HCT116 (cell line): ENCODE measurements around the gene CENPL. TPM values are rescaled to one million over a fixed set of nuclear protein-coding genes. Genes with fewer than 3 reads are reported as not detected.
"Not testable (repeated sequence)": the region's sequence is repeated elsewhere in the genome, so short reads cannot be mapped to it uniquely, and the experiment has no call there.

Source experiments
- ATAC-seq: fragments of 200-7000 bp; cut with Tn5 transposase; 2 replicates; pipeline ENCODE4 v1.9.1; 2020; ENCODE audit warnings: mild to moderate bottlenecking, moderate library complexity
- BruUV-seq: library from RNA; stranded (reverse); fragments of 400-500 nt; replicated peaks from 2 replicates; lab custom pipeline; 2021; lab: Mats Ljungman, UMichigan
- CTCF ChIA-PET: fragments of 300-600 bp; sonication (Branson Sonifier 250); formaldehyde crosslinking; loops from one replicate; lab custom pipeline; 2021; ENCODE audit warnings: antibody characterized with exemption; lab: Charles Lee
- POLR2A ChIA-PET: fragments of 300-600, 350-600 bp; sonication (Branson Sonifier 250); formaldehyde crosslinking; loops from one replicate; lab custom pipeline; 2021; ENCODE audit warnings: antibody characterized with exemption; lab: Charles Lee
- RAD21 ChIA-PET, 2 experiments: fragments of 300-600 bp; sonication (Branson Sonifier 250); formaldehyde crosslinking; loops; one replicate each; lab custom pipeline; 2023; ENCODE audit warnings: low total read pairs in 2 of 2; ENCODE audit not compliant: uncharacterized antibody in 2 of 2, unreplicated experiment in 2 of 2, low non-redundant PET in 1 of 2; lab: Charles Lee
- DNase-seq: peaks from one replicate; pipeline ENCODE4 v3.0.0-alpha.2; 2010; ENCODE audit warnings: low read depth, low spot score
- H2AFZ ChIP-seq: fragments of 200-600 bp; shearing (Covaris generic), sonication (generic); 2 replicates; pipeline ENCODE4 v1.6.1; 2017; ENCODE audit warnings: low read depth, mixed run types, mixed read lengths, antibody characterized with exemption, low read length; ENCODE audit not compliant: poor library complexity, severe bottlenecking
- H3K27ac ChIP-seq: 2 replicates; pipeline ENCODE4 v1.5.1; 2012; ENCODE audit warnings: low read depth, low read length
- H3K27me3 ChIP-seq: fragments of 200-600 bp; sonication (generic); 2 replicates; pipeline ENCODE4 v1.6.1; 2016; ENCODE audit warnings: mixed run types, low read length, mixed read lengths; ENCODE audit not compliant: insufficient read depth
- H3K36me3 ChIP-seq, 2 experiments: fragments of 200-500 bp in 1 of 2; fragments of 200-600 bp in 1 of 2; sonication (Bioruptor generic) in 1 of 2; sonication (generic) in 1 of 2; 2 replicates each; pipeline versions ENCODE4 v1.5.1 to v1.6.1; 2014 to 2016; ENCODE audit warnings: low read length in 2 of 2, inconsistent platforms in 1 of 2, mixed read lengths in 1 of 2, mixed run types in 1 of 2; ENCODE audit not compliant: insufficient read depth in 2 of 2, control insufficient read depth in 1 of 2
- H3K4me1 ChIP-seq, 2 experiments: fragments of 200-600 bp in 1 of 2; sonication (generic) in 1 of 2; 2 replicates each; pipeline versions ENCODE4 v1.5.1 to v1.6.1; 2012 to 2017; ENCODE audit warnings: low read length in 2 of 2, inconsistent platforms in 1 of 2, mild to moderate bottlenecking in 1 of 2, mixed read lengths in 1 of 2, mixed run types in 1 of 2, moderate library complexity in 1 of 2; ENCODE audit not compliant: insufficient read depth in 2 of 2, control insufficient read depth in 1 of 2
- H3K4me2 ChIP-seq: fragments of 200-600 bp; sonication (generic); 2 replicates; pipeline ENCODE4 v1.6.1; 2017; ENCODE audit warnings: mixed run types, low read length, mixed read lengths
- H3K4me3 ChIP-seq, 2 experiments: fragments of 200-600 bp in 1 of 2; sonication (generic) in 1 of 2; replicated peaks in 1 of 2; 2 replicates each; pipeline ENCODE4 v1.5.1; 2011 to 2016; ENCODE audit warnings: low read length in 2 of 2, control low read depth in 1 of 2, low read depth in 1 of 2, mild to moderate bottlenecking in 1 of 2, mixed read lengths in 1 of 2, mixed run types in 1 of 2
- H3K79me2 ChIP-seq: fragments of 200-600 bp; sonication (generic); 2 replicates; pipeline ENCODE4 v1.6.1; 2017; ENCODE audit warnings: mild to moderate bottlenecking, mixed run types, low read length, moderate library complexity, mixed read lengths; ENCODE audit not compliant: insufficient read depth
- H3K9ac ChIP-seq: fragments of 200-600 bp; sonication (generic); 2 replicates; pipeline ENCODE4 v1.6.1; 2016; ENCODE audit warnings: low read length, mixed read lengths
- H3K9me2 ChIP-seq: fragments of 200-600 bp; sonication (generic), shearing (Covaris generic); 2 replicates; pipeline ENCODE4 v1.6.1; 2017; ENCODE audit warnings: mixed run types, mild to moderate bottlenecking, moderate library complexity; ENCODE audit not compliant: insufficient read depth
- H3K9me3 ChIP-seq, 2 experiments: fragments of 200-500 bp in 1 of 2; fragments of 200-600 bp in 1 of 2; sonication (Bioruptor generic) in 1 of 2; sonication (generic) in 1 of 2; 2 replicates each; pipeline ENCODE4 v1.6.1; 2014 to 2017; ENCODE audit warnings: low read length in 2 of 2, mixed read lengths in 2 of 2, inconsistent platforms in 1 of 2, low read depth in 1 of 2, mild to moderate bottlenecking in 1 of 2, mixed run types in 1 of 2, moderate library complexity in 1 of 2; ENCODE audit not compliant: control insufficient read depth in 1 of 2, insufficient read depth in 1 of 2
- H4K20me1 ChIP-seq: fragments of 200-600 bp; sonication (generic), shearing (Covaris generic); 2 replicates; pipeline ENCODE4 v1.6.1; 2017; ENCODE audit warnings: mixed run types, mild to moderate bottlenecking, moderate library complexity; ENCODE audit not compliant: insufficient read depth
- CBX3 ChIP-seq: IDR thresholded peaks from 2 replicates; pipeline ENCODE4 v1.6.1; 2012; ENCODE audit warnings: low read depth
- CEBPB ChIP-seq: IDR thresholded peaks from 2 replicates; pipeline ENCODE4 v1.6.1; 2012; ENCODE audit warnings: low read depth
- EGR1 ChIP-seq: IDR thresholded peaks from 2 replicates; pipeline ENCODE4 v1.6.1; 2012; ENCODE audit warnings: low read depth
- EZH2 ChIP-seq: fragments of 200-600 bp; sonication (generic); IDR thresholded peaks from 2 replicates; pipeline ENCODE4 v1.6.1; 2017; ENCODE audit warnings: antibody characterized with exemption, mixed run types
- EZH2phosphoT487 ChIP-seq: fragments of 200-600 bp; IDR thresholded peaks from 2 replicates; pipeline ENCODE4 v1.6.1; 2018; ENCODE audit warnings: antibody characterized with exemption, borderline replicate concordance
- FOSL1 ChIP-seq: IDR thresholded peaks from 2 replicates; pipeline ENCODE4 v1.6.1; 2012; ENCODE audit warnings: low read depth
- RAD21 ChIP-seq: IDR thresholded peaks from 2 replicates; pipeline ENCODE4 v1.6.1; 2012; ENCODE audit warnings: low read depth, mild to moderate bottlenecking
- YY1 ChIP-seq: IDR thresholded peaks from 2 replicates; pipeline ENCODE4 v1.6.1; 2011; ENCODE audit warnings: low read length, low read depth, moderate library complexity, mild to moderate bottlenecking; ENCODE audit not compliant: insufficient replicate concordance; ENCODE audit errors: extremely low read depth
- ZNF274 ChIP-seq: fragments of 200-500 bp; sonication (Bioruptor generic); IDR thresholded peaks from 2 replicates; pipeline ENCODE4 v1.6.1; 2014; ENCODE audit warnings: mild to moderate bottlenecking, low read depth, low read length, inconsistent platforms
- intact Hi-C: fragments of 100-400 bp; cut with micrococcal nuclease; formaldehyde crosslinking; loops from 2 replicates; pipeline ENCODE4 v1.10.0; 2022
- total RNA-seq: library from RNA; stranded (reverse); gene quantifications from one replicate; pipeline ENCODE4 v1.2.1, GENCODE V29; 2021; ENCODE audit not compliant: unreplicated experiment
- TF ChIP-seq, protein P1 (sequence below), 3 experiments: fragments of 200-600 bp in 1 of 3; sonication (generic) in 1 of 3; IDR thresholded peaks in 2 of 3; conservative IDR thresholded peaks in 1 of 3; 2 replicates each; pipeline ENCODE4 v1.5.1; 2012 to 2017; ENCODE audit warnings: low read depth in 2 of 3, low read length in 2 of 3, antibody characterized with exemption in 1 of 3, borderline replicate concordance in 1 of 3, control low read depth in 1 of 3, mild to moderate bottlenecking in 1 of 3, mixed read lengths in 1 of 3, mixed run types in 1 of 3, moderate library complexity in 1 of 3; ENCODE audit not compliant: insufficient read depth in 1 of 3
- TF ChIP-seq, protein P2 (sequence below): IDR thresholded peaks from 2 replicates; pipeline ENCODE4 v1.6.1; 2012; ENCODE audit warnings: low read depth
- TF ChIP-seq, protein P3 (sequence below): IDR thresholded peaks from 2 replicates; pipeline ENCODE4 v1.6.1; 2011; ENCODE audit warnings: mild to moderate bottlenecking, low read length, moderate library complexity; ENCODE audit not compliant: insufficient replicate concordance; ENCODE audit errors: extremely low read depth

CENPL gene
- total RNA-seq, 1 experiment from 2014 or later = 20.3 TPM

DNA sequence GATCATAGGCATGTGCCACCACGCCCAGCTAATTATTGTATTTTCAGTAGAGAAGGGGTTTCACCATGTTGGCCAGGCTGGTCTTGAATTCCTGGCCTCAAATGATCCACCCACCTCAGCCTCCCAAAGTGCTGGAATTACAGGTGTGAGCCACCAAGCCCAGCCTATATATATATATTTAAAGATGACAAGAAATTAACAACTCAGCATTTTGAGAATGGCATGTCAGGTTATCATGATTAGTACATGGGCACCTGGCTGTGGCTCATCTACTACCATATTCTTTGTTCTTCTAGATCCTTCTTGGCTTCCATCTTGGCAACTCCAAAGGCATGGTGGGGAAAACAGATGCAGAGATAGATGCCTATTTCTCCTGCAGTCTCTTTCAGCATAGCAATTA, 24.7 kb downstream of the CENPL start:
- H3K9ac ChIP-seq, H3K27ac ChIP-seq, H3K4me2 ChIP-seq, H2AFZ ChIP-seq, H4K20me1 ChIP-seq, H3K27me3 ChIP-seq, H3K4me3 ChIP-seq, H3K9me3 ChIP-seq, POLR2A ChIA-PET, CTCF ChIA-PET, ATAC-seq, DNase-seq, intact Hi-C loops, H3K4me1 ChIP-seq, BruUV-seq, RAD21 ChIA-PET, H3K79me2 ChIP-seq, H3K36me3 ChIP-seq, H3K9me2 ChIP-seq: not testable (repeated sequence)

DNA sequence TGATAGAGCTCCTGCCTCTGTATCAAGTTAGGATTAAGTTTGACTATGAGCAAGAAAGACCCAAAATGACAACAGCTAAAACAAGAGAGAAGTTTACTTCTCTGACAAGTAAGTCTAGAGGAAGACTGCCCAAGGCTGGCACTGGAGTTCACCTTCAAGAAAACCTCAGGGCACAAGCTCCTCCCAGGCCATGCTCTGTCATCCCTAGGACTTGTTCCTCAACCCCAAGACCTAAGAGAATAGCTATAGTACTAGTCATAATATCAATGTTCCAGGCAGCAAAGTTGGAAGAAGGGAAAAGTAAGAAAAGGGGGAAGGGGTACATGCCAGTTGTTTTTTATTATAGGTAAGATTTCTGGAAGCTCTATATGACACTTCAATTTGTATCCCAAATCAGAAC, 26.6 kb downstream of the CENPL start:
- Histone ChIP-seq H3K9me3 (no peaks in the 10 kb centered on the region), H3K4me1 (no peaks in the 10 kb centered on the region), H2AFZ (no peak overlapping the region), H3K27me3 (no peaks in the 10 kb centered on the region), H3K9me2 (no peaks in the 10 kb centered on the region), H3K27ac (no peak overlapping the region), H3K4me3 (no peak overlapping the region), H3K79me2 (0 out of 2 replicates have a peak, but pooled peaks cover 4% of the 10 kb centered on the region), H3K9ac (no peak overlapping the region), H3K36me3 (peaks cover 0 to 5% of the 10 kb centered on the region in 2 experiments; a peak in 2 of 4 replicates), H3K4me2 (no peak overlapping the region), H4K20me1 (no peaks in the 10 kb centered on the region)
- POLR2A ChIA-PET = no interaction called here
- DNase-seq (no peak), ATAC-seq (no peak)
- RAD21 ChIA-PET = no interaction called here
- no TSS peak for BruUV-seq
- CTCF ChIA-PET = interaction anchor here (0.7 kb wide), 1 partner anchor 21 kb away, joined by 3 read pairs; no protein-coding TSS in a partner anchor
- intact Hi-C loops = no loop called here
- no peak for TF ChIP-seq EZH2phosphoT487
- TF ChIP-seq CBX3 = no peak
- TF ChIP-seq RAD21 = no peak
- no peak for TF ChIP-seq ZNF274
- TF ChIP-seq, protein P1, sequence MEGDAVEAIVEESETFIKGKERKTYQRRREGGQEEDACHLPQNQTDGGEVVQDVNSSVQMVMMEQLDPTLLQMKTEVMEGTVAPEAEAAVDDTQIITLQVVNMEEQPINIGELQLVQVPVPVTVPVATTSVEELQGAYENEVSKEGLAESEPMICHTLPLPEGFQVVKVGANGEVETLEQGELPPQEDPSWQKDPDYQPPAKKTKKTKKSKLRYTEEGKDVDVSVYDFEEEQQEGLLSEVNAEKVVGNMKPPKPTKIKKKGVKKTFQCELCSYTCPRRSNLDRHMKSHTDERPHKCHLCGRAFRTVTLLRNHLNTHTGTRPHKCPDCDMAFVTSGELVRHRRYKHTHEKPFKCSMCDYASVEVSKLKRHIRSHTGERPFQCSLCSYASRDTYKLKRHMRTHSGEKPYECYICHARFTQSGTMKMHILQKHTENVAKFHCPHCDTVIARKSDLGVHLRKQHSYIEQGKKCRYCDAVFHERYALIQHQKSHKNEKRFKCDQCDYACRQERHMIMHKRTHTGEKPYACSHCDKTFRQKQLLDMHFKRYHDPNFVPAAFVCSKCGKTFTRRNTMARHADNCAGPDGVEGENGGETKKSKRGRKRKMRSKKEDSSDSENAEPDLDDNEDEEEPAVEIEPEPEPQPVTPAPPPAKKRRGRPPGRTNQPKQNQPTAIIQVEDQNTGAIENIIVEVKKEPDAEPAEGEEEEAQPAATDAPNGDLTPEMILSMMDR (IDR thresholded peaks at IDR 0.05 in 2 of 3, conservative IDR thresholded peaks at IDR 0.05 in 1 of 3; ENCODE audit: borderline replicate concordance in 1 of 3, insufficient read depth in 1 of 3, low read depth in 2 of 3, low read length in 2 of 3) = no peak
- no peak for TF ChIP-seq CEBPB
- TF ChIP-seq, protein P2, sequence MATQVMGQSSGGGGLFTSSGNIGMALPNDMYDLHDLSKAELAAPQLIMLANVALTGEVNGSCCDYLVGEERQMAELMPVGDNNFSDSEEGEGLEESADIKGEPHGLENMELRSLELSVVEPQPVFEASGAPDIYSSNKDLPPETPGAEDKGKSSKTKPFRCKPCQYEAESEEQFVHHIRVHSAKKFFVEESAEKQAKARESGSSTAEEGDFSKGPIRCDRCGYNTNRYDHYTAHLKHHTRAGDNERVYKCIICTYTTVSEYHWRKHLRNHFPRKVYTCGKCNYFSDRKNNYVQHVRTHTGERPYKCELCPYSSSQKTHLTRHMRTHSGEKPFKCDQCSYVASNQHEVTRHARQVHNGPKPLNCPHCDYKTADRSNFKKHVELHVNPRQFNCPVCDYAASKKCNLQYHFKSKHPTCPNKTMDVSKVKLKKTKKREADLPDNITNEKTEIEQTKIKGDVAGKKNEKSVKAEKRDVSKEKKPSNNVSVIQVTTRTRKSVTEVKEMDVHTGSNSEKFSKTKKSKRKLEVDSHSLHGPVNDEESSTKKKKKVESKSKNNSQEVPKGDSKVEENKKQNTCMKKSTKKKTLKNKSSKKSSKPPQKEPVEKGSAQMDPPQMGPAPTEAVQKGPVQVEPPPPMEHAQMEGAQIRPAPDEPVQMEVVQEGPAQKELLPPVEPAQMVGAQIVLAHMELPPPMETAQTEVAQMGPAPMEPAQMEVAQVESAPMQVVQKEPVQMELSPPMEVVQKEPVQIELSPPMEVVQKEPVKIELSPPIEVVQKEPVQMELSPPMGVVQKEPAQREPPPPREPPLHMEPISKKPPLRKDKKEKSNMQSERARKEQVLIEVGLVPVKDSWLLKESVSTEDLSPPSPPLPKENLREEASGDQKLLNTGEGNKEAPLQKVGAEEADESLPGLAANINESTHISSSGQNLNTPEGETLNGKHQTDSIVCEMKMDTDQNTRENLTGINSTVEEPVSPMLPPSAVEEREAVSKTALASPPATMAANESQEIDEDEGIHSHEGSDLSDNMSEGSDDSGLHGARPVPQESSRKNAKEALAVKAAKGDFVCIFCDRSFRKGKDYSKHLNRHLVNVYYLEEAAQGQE = no peak
- TF ChIP-seq EZH2 = no peak
- TF ChIP-seq FOSL1 = no peak
- no peak for TF ChIP-seq YY1
- no peak for TF ChIP-seq EGR1
- TF ChIP-seq, protein P3, sequence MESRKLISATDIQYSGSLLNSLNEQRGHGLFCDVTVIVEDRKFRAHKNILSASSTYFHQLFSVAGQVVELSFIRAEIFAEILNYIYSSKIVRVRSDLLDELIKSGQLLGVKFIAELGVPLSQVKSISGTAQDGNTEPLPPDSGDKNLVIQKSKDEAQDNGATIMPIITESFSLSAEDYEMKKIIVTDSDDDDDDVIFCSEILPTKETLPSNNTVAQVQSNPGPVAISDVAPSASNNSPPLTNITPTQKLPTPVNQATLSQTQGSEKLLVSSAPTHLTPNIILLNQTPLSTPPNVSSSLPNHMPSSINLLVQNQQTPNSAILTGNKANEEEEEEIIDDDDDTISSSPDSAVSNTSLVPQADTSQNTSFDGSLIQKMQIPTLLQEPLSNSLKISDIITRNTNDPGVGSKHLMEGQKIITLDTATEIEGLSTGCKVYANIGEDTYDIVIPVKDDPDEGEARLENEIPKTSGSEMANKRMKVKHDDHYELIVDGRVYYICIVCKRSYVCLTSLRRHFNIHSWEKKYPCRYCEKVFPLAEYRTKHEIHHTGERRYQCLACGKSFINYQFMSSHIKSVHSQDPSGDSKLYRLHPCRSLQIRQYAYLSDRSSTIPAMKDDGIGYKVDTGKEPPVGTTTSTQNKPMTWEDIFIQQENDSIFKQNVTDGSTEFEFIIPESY = no peak
